ENCODE measurements around the gene C2orf81.
A peak's percentile ranks its signal among the peaks of the same experiment; 100 is the strongest.

The C2orf81 gene

DNA sequence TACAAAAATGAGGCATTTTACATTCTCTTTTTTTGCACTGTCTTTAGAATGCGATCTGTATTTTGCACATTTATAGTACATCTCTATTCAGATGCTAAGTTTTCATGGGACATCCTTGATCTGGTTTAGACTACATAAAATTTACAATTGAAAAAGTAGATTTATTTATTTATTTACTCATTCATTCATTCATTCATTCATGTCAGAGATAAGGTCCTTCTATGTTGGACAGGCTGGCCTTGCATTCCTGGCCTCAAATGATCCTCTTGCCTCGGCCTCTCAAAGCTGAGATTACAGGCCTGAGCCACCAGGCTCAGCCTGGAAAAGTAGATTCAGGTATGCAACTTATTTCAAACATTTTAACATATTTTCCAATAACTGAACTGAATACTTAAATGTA lies 25.3 kb downstream of the C2orf81 start:
- H3K4me1 Mint-ChIP-seq (ENCODE audit: low read depth): peaks cover 5% of the 10 kb centered on the region
- H3K4me3 Mint-ChIP-seq: no peak overlapping the region
- peaks cover 5% of the 10 kb centered on the region for H3K36me3 Mint-ChIP-seq (ENCODE audit: low read depth)
- H3K9me3 Mint-ChIP-seq: no peaks in the 10 kb centered on the region
- no peak overlapping the region for H3K27ac Mint-ChIP-seq
- peaks cover 5% of the 10 kb centered on the region for H3K27me3 Mint-ChIP-seq
- no peak for DNase-seq

DNA sequence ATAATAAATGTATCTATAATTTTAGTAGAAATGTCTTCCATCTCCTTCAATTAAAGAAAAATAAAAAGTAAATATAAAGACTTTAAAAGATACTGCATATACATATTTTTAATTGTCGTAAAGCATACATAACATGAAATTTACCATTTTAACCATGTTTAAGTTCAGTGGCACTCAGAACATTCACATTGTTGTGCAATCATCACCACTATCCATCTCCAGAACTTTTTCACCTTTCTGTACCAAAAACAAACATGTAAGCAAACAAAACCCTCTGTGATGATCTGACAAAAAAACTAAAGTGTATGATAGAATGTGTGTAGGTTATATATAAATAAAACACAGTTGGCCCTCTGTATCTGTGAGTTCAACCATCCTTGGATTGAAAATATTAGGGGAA lies 27.9 kb downstream of the C2orf81 start:
- Mint-ChIP-seq H3K4me3 (no peak overlapping the region), H3K9me3 (no peaks in the 10 kb centered on the region), H3K27ac (no peak overlapping the region), H3K36me3 (ENCODE audit: low read depth) (peaks cover 6% of the 10 kb centered on the region), H3K4me1 (ENCODE audit: low read depth) (peaks cover 7% of the 10 kb centered on the region), H3K27me3 (peaks cover 5% of the 10 kb centered on the region)
- DNase-seq: no peak

- H3K27me3 Mint-ChIP-seq: peaks cover 5% of the 10 kb centered on the region
- H3K27ac Mint-ChIP-seq: peak overlapping the region; percentile 19
- peaks cover 7% of the 10 kb centered on the region for H3K4me1 Mint-ChIP-seq (ENCODE audit: low read depth)
- no peaks in the 10 kb centered on the region for H3K9me3 Mint-ChIP-seq
- no peak overlapping the region for H3K4me3 Mint-ChIP-seq
- DNase-seq: no peak
- peaks cover 6% of the 10 kb centered on the region for H3K36me3 Mint-ChIP-seq (ENCODE audit: low read depth)
These were observed 29.0 kb downstream of the C2orf81 start for GRCh38 chr2:74392449-74392743.

GRCh38 chr2:74391580-74392448 lies 29.6 kb downstream of the C2orf81 start:
- no peak overlapping the region for H3K4me3 Mint-ChIP-seq
- H3K27ac Mint-ChIP-seq: peak overlapping the region; percentile 100
- H3K4me1 Mint-ChIP-seq (ENCODE audit: low read depth): peaks cover 7% of the 10 kb centered on the region
- peaks cover 6% of the 10 kb centered on the region for H3K36me3 Mint-ChIP-seq (ENCODE audit: low read depth)
- H3K9me3 Mint-ChIP-seq: no peaks in the 10 kb centered on the region
- peaks cover 5% of the 10 kb centered on the region for H3K27me3 Mint-ChIP-seq
- DNase-seq: peak; percentile 98

DNA sequence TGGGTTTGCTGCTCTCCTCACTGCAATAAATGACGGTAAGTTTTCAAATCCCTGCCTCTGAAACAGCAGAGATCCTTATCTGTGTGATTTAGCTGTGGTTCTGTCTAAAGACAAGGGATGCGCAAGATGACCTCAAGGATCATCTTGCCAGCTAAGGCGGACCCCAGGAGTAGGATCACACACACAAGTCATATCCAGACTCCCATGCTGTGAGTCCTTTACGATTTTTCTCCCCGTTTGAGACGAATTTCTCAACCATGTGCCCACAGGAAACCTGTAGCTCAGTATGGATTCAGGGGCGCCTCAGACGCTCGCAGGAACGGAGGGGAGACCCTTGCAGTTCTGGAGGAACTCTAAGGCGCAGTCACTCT lies 30.2 kb downstream of the C2orf81 start:
- Mint-ChIP-seq H3K9me3 (no peaks in the 10 kb centered on the region), H3K27me3 (peaks cover 5% of the 10 kb centered on the region), H3K27ac (peak overlapping the region; percentile 100), H3K4me1 (ENCODE audit: low read depth) (peaks cover 7% of the 10 kb centered on the region), H3K36me3 (ENCODE audit: low read depth) (peaks cover 6% of the 10 kb centered on the region), H3K4me3 (no peak overlapping the region)
- DNase-seq: no peak

GRCh38 chr2:74390606-74391005 lies 30.8 kb downstream of the C2orf81 start:
- Mint-ChIP-seq H3K36me3 (ENCODE audit: low read depth) (peaks cover 6% of the 10 kb centered on the region), H3K9me3 (no peaks in the 10 kb centered on the region), H3K27ac (no peak overlapping the region), H3K27me3 (peaks cover 5% of the 10 kb centered on the region), H3K4me3 (no peak overlapping the region), H3K4me1 (ENCODE audit: low read depth) (peaks cover 7% of the 10 kb centered on the region)
- DNase-seq: no peak

DNA sequence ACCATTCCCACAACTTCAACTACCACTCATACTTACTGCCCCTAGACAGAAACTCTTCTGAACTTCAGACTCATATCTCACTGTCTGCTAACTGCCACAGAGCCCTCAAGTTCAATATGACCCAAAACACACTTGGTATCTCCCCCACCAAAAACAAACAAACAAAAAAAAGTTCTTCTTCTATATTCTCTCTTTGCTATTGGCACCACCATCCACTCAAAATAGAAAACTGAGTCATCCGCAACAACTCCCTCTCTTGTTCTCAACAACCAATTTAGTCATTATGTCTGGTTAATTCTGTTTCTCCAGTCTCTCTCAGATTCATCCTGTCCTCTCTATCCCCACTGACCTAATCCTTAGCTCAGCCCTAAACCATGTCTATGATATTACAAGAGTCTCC lies 34.1 kb downstream of the C2orf81 start:
- no peaks in the 10 kb centered on the region for H3K27me3 Mint-ChIP-seq
- H3K9me3 Mint-ChIP-seq: no peaks in the 10 kb centered on the region
- H3K36me3 Mint-ChIP-seq (ENCODE audit: low read depth): peaks cover 6% of the 10 kb centered on the region
- DNase-seq: no peak
- H3K4me1 Mint-ChIP-seq (ENCODE audit: low read depth): peaks cover 6% of the 10 kb centered on the region
- H3K27ac Mint-ChIP-seq: no peak overlapping the region
- no peak overlapping the region for H3K4me3 Mint-ChIP-seq

DNA sequence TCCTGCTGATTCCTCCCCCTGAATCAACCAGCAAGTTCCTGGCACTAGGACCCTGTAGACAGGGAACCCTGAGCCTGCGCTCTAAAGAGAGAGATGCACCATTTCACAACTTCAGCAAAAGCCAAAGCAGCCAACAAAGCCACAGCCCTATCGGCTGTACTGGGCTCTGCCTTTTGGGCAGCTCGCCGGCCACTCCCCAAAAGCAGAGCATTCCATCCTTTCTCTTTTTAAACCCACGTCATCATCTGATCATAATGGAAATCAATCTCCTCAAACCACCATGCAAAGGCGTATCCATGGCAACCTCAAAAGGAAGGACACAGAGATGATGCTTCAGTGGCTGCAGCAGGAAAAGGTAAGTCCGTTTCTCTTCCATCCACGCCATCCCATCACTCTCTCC lies 36.0 kb downstream of the C2orf81 start:
- Mint-ChIP-seq H3K27ac (no peak overlapping the region), H3K27me3 (no peaks in the 10 kb centered on the region), H3K36me3 (ENCODE audit: low read depth) (peaks cover 8% of the 10 kb centered on the region), H3K4me3 (no peak overlapping the region), H3K9me3 (no peaks in the 10 kb centered on the region), H3K4me1 (ENCODE audit: low read depth) (peaks cover 15% of the 10 kb centered on the region)
- DNase-seq: no peak

DNA sequence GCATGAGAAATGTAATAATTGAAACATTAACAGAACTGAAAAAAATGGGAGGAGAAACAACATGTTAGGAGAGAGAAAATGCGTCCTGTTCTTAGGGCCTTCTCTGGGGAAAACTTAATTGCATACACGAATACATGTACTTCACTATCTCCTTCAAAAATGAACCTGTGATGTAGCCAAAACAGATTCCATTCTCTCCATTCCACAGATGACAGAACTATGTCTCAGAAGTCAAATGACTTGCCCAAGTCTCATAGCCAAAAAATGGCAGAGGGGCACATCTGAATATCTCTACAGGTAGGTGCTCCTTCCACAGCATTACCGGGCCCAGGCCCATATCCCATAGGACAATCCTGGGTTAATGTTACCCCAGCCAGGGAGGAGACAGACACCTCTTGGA lies 37.4 kb downstream of the C2orf81 start:
- Mint-ChIP-seq H3K4me1 (ENCODE audit: low read depth) (peaks cover 25% of the 10 kb centered on the region), H3K9me3 (no peaks in the 10 kb centered on the region), H3K36me3 (ENCODE audit: low read depth) (peaks cover 8% of the 10 kb centered on the region), H3K27ac (peak overlapping the region; percentile 10), H3K4me3 (no peak overlapping the region), H3K27me3 (no peaks in the 10 kb centered on the region)
- no peak for DNase-seq

DNA sequence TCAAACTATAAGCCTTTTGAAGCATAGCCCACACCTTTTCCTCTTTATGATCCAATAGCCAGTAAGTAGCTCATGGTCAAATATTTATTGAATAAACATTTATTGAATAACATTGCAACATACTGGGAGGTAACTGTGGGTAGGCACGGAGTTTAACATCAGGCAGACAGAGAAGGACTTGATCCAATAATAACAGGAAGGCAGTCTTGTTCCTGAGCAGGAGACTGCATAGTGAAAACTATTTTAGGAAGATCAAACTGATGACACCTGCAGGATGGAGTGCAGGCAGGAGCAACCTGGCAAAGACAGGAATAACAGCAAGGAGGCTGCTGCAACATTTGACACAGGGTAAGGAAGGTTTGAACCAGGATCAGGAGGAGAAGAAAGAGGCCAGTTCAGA lies 38.2 kb downstream of the C2orf81 start:
- Mint-ChIP-seq H3K9me3 (no peaks in the 10 kb centered on the region), H3K27me3 (no peaks in the 10 kb centered on the region), H3K27ac (no peak overlapping the region), H3K4me3 (no peak overlapping the region), H3K4me1 (ENCODE audit: low read depth) (peaks cover 30% of the 10 kb centered on the region), H3K36me3 (ENCODE audit: low read depth) (peaks cover 14% of the 10 kb centered on the region)
- no peak for DNase-seq

- DNase-seq: no peak
- no peaks in the 10 kb centered on the region for H3K9me3 Mint-ChIP-seq
- H3K4me3 Mint-ChIP-seq: no peak overlapping the region
- peaks cover 28% of the 10 kb centered on the region for H3K36me3 Mint-ChIP-seq (ENCODE audit: low read depth)
- peaks cover 30% of the 10 kb centered on the region for H3K4me1 Mint-ChIP-seq (ENCODE audit: low read depth)
- peak overlapping the region; percentile 31 for H3K27ac Mint-ChIP-seq
- H3K27me3 Mint-ChIP-seq: no peaks in the 10 kb centered on the region
These were observed 39.7 kb downstream of the C2orf81 start for GRCh38 chr2:74381751-74382150.

GRCh38 chr2:74379851-74380789 lies 41.3 kb downstream of the C2orf81 start, which contains the start of gene DCTN1:
TSS of gene DCTN1 (minus strand) at chr2:74380311. CDS start at chr2:74380037, 274 bp downstream.
- Mint-ChIP-seq H3K27ac (peak within 1 kb of the TSS; percentile 61), H3K9me3 (no peaks in the 10 kb centered on the region), H3K27me3 (no peaks in the 10 kb centered on the region), H3K4me1 (ENCODE audit: low read depth) (peaks cover 30% of the 10 kb centered on the region), H3K4me3 (peak within 1 kb of the TSS; percentile 29), H3K36me3 (ENCODE audit: low read depth) (peaks cover 44% of the 10 kb centered on the region)
- peak; percentile 39 for DNase-seq

GRCh38 chr2:74378007-74378406 lies 43.4 kb downstream of the C2orf81 start:
- no peak overlapping the region for H3K27ac Mint-ChIP-seq
- H3K4me3 Mint-ChIP-seq: no peak overlapping the region
- no peaks in the 10 kb centered on the region for H3K27me3 Mint-ChIP-seq
- peaks cover 47% of the 10 kb centered on the region for H3K36me3 Mint-ChIP-seq (ENCODE audit: low read depth)
- H3K4me1 Mint-ChIP-seq (ENCODE audit: low read depth): peaks cover 30% of the 10 kb centered on the region
- no peak for DNase-seq
- no peaks in the 10 kb centered on the region for H3K9me3 Mint-ChIP-seq

DNA sequence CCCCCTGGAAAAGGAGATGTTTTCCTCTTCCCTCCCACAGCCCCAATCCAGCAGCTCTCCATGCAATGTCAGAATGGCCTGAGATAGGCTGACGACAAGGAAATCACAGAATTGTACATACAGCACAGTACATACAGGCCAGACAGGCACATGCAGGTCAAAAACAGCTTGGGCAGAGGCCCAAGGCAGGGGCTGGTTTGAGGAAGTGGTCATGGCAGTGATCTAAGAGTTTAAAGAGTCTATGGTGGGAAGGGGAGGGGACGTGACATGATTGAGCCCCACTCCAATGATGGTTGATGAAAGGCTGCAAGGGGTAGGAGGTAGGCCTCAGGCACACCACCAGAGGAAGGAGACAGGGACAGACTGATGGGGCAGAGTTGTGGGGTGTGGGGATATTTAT lies 45.6 kb downstream of the C2orf81 start:
- no peak overlapping the region for H3K4me3 Mint-ChIP-seq
- peaks cover 54% of the 10 kb centered on the region for H3K36me3 Mint-ChIP-seq (ENCODE audit: low read depth)
- no peak for DNase-seq
- peaks cover 19% of the 10 kb centered on the region for H3K4me1 Mint-ChIP-seq (ENCODE audit: low read depth)
- H3K9me3 Mint-ChIP-seq: no peaks in the 10 kb centered on the region
- no peak overlapping the region for H3K27ac Mint-ChIP-seq
- no peaks in the 10 kb centered on the region for H3K27me3 Mint-ChIP-seq

Measured in activated T-cell treated with anti-CD3 and anti-CD28 coated beads, Interleukin-2, amount 50 U/mL, for 24 hours (primary cell).